IPS-NIHi7 (cell line): ENCODE results near the gene KRTAP5-3.
A peak's percentile ranks its signal among the peaks of the same experiment; 100 is the strongest.

Source experiments
- DNase-seq: peaks from one replicate; pipeline ENCODE4 v3.0.0; 2012; ENCODE audit warnings: mixed read lengths; ENCODE audit errors: extremely low spot score

KRTAP5-3 gene

GRCh38 chr11:1643146-1643690 lies 35.0 kb upstream of the KRTAP5-3 start:
- no peak for DNase-seq

- DNase-seq = no peak
Observed at GRCh38 chr11:1642288-1643145, 34.3 kb upstream of the KRTAP5-3 start.

- no peak for DNase-seq
Observed at GRCh38 chr11:1641096-1641495, 32.8 kb upstream of the KRTAP5-3 start.

GRCh38 chr11:1640076-1640946 lies 32.0 kb upstream of the KRTAP5-3 start:
- peak; percentile 92 for DNase-seq

- no peak for DNase-seq
Observed at GRCh38 chr11:1639666-1640065, 31.4 kb upstream of the KRTAP5-3 start.

- DNase-seq = no peak
Observed at GRCh38 chr11:1639102-1639620, 30.9 kb upstream of the KRTAP5-3 start.

- DNase-seq = no peak
Observed at GRCh38 chr11:1638344-1638743, 30.1 kb upstream of the KRTAP5-3 start.

- DNase-seq = no peak
Observed at GRCh38 chr11:1637628-1638027, 29.4 kb upstream of the KRTAP5-3 start.

- no peak for DNase-seq
Observed at GRCh38 chr11:1636291-1636950, 28.2 kb upstream of the KRTAP5-3 start.

GRCh38 chr11:1633864-1634263 lies 25.6 kb upstream of the KRTAP5-3 start:
- no peak for DNase-seq

GRCh38 chr11:1632053-1632714 lies 23.9 kb upstream of the KRTAP5-3 start:
- no peak for DNase-seq

- no peak for DNase-seq
Observed at GRCh38 chr11:1631066-1631568, 22.9 kb upstream of the KRTAP5-3 start.

GRCh38 chr11:1630271-1630670 lies 22.0 kb upstream of the KRTAP5-3 start:
- no peak for DNase-seq

GRCh38 chr11:1629326-1630185 lies 21.3 kb upstream of the KRTAP5-3 start, which contains the start of gene KRTAP5-5:
KRTAP5-5 (plus strand) TSS chr11:1629775; CDS start chr11:1629841, 66 bp downstream.
- DNase-seq = no peak

GRCh38 chr11:1628506-1629325 lies 20.5 kb upstream of the KRTAP5-3 start:
- peak; percentile 95 for DNase-seq

GRCh38 chr11:1625541-1625940 lies 17.3 kb upstream of the KRTAP5-3 start:
- DNase-seq = no peak

GRCh38 chr11:1624621-1625020 lies 16.4 kb upstream of the KRTAP5-3 start:
- no peak for DNase-seq

GRCh38 chr11:1623716-1624115 lies 15.5 kb upstream of the KRTAP5-3 start:
- no peak for DNase-seq

- DNase-seq = no peak
Observed at GRCh38 chr11:1622086-1622485, 13.8 kb upstream of the KRTAP5-3 start, which contains the start of gene KRTAP5-4. KRTAP5-4 (minus strand) TSS chr11:1622138; CDS start chr11:1622093, 45 bp downstream.
